H9 (cell line): Measurements from ENCODE around the gene SOD3. TPM values are rescaled to one million over a fixed set of nuclear protein-coding genes. Genes with fewer than 3 reads are reported as not detected.

ENCODE experiments used
- DNase-seq: peaks from one replicate; pipeline ENCODE4 v3.0.0-alpha.2; 2017
- H2AFZ ChIP-seq: one replicate; pipeline ENCODE4 v1.6.1; 2013; ENCODE audit warnings: mild to moderate bottlenecking, low read length, control low read depth, moderate library complexity
- H2AK5ac ChIP-seq: 2 replicates; pipeline ENCODE4 v1.6.1; 2013; ENCODE audit warnings: low read length, control low read depth, mixed read lengths; ENCODE audit not compliant: insufficient read length
- H2BK120ac ChIP-seq: one replicate; pipeline ENCODE4 v1.6.1; 2013; ENCODE audit warnings: low read depth, mild to moderate bottlenecking, low read length, control low read depth, inconsistent platforms; ENCODE audit not compliant: poor library complexity, severe bottlenecking
- H2BK12ac ChIP-seq: 2 replicates; pipeline ENCODE4 v1.6.1; 2013; ENCODE audit warnings: low read length, control low read depth, mixed read lengths, low read depth; ENCODE audit not compliant: insufficient read length
- H2BK15ac ChIP-seq: 2 replicates; pipeline ENCODE4 v1.6.1; 2013; ENCODE audit warnings: low read depth, low read length, control low read depth
- H2BK20ac ChIP-seq: one replicate; pipeline ENCODE4 v1.6.1; 2013; ENCODE audit warnings: low read depth, mild to moderate bottlenecking, low read length, control low read depth, inconsistent platforms; ENCODE audit not compliant: poor library complexity, severe bottlenecking
- H2BK5ac ChIP-seq: 2 replicates; pipeline ENCODE4 v1.6.1; 2013; ENCODE audit warnings: low read length, control low read depth, mixed read lengths; ENCODE audit not compliant: insufficient read length
- H3K14ac ChIP-seq: 2 replicates; pipeline ENCODE4 v1.6.1; 2013; ENCODE audit warnings: low read length, control low read depth; ENCODE audit not compliant: insufficient read depth
- H3K18ac ChIP-seq: 2 replicates; pipeline ENCODE4 v1.6.1; 2013; ENCODE audit warnings: low read depth, mild to moderate bottlenecking, mixed read lengths, low read length, control low read depth; ENCODE audit not compliant: insufficient read length
- H3K23ac ChIP-seq: 2 replicates; pipeline ENCODE4 v1.6.1; 2013; ENCODE audit warnings: low read length, control low read depth, mixed read lengths, low read depth; ENCODE audit not compliant: insufficient read length
- H3K23me2 ChIP-seq: 2 replicates; pipeline ENCODE4 v1.6.1; 2013; ENCODE audit warnings: low read depth, mild to moderate bottlenecking, mixed read lengths, low read length, control low read depth; ENCODE audit not compliant: insufficient read length, poor library complexity, severe bottlenecking
- H3K27ac ChIP-seq: 2 replicates; pipeline ENCODE4 v1.5.1; 2013; ENCODE audit warnings: low read length, control low read depth, mixed read lengths, low read depth; ENCODE audit not compliant: insufficient read length
- H3K27me3 ChIP-seq: 2 replicates; pipeline ENCODE4 v1.6.1; 2013; ENCODE audit warnings: low read length, control low read depth, inconsistent platforms; ENCODE audit not compliant: insufficient read depth
- H3K4ac ChIP-seq: 2 replicates; pipeline ENCODE4 v1.6.1; 2013; ENCODE audit warnings: low read depth, mild to moderate bottlenecking, control low read depth, inconsistent platforms, low read length, moderate library complexity
- H3K4me1 ChIP-seq: 2 replicates; pipeline ENCODE4 v1.6.1; 2013; ENCODE audit warnings: low read length, control low read depth, inconsistent platforms; ENCODE audit not compliant: insufficient read depth
- H3K4me2 ChIP-seq: 2 replicates; pipeline ENCODE4 v1.6.1; 2013; ENCODE audit warnings: low read length, control low read depth, mixed read lengths; ENCODE audit not compliant: insufficient read length, insufficient read depth
- H3K56ac ChIP-seq: 2 replicates; pipeline ENCODE4 v1.6.1; 2013; ENCODE audit warnings: low read depth, mild to moderate bottlenecking, mixed read lengths, low read length, control low read depth; ENCODE audit not compliant: insufficient read length
- H3K79me1 ChIP-seq: 2 replicates; pipeline ENCODE4 v1.6.1; 2013; ENCODE audit warnings: low read depth, mild to moderate bottlenecking, moderate library complexity, low read length, control low read depth, inconsistent platforms; ENCODE audit not compliant: insufficient read depth, poor library complexity, severe bottlenecking
- H3K79me2 ChIP-seq: 2 replicates; pipeline ENCODE4 v1.6.1; 2013; ENCODE audit warnings: low read length, control low read depth, inconsistent platforms; ENCODE audit not compliant: insufficient read depth
- H3K9ac ChIP-seq: 2 replicates; pipeline ENCODE4 v1.6.1; 2013; ENCODE audit warnings: low read length, control low read depth, mixed read lengths; ENCODE audit not compliant: insufficient read length; ENCODE audit errors: extremely low read depth
- H3K9me3 ChIP-seq: one replicate; pipeline ENCODE4 v1.6.1; 2013; ENCODE audit warnings: low read depth, low read length, inconsistent platforms; ENCODE audit not compliant: control insufficient read depth
- H3T11ph ChIP-seq: one replicate; pipeline ENCODE4 v1.6.1; 2013; ENCODE audit warnings: mild to moderate bottlenecking, low read length, control low read depth, inconsistent platforms
- H4K20me1 ChIP-seq: one replicate; pipeline ENCODE4 v1.6.1; 2013; ENCODE audit not compliant: control insufficient read depth, insufficient read length, insufficient read depth
- H4K5ac ChIP-seq: 2 replicates; pipeline ENCODE4 v1.6.1; 2013; ENCODE audit warnings: low read depth, mild to moderate bottlenecking, mixed read lengths, low read length, control low read depth; ENCODE audit not compliant: insufficient read length
- H4K8ac ChIP-seq: replicated peaks from 2 replicates; pipeline ENCODE4 v1.6.1; 2013; ENCODE audit warnings: low read length, control low read depth, mixed read lengths, low read depth; ENCODE audit not compliant: insufficient read length
- H4K91ac ChIP-seq: 2 replicates; pipeline ENCODE4 v1.6.1; 2013; ENCODE audit warnings: low read depth, mild to moderate bottlenecking, moderate library complexity, mixed read lengths, low read length, control low read depth; ENCODE audit not compliant: insufficient read length
- H3K27ac Mint-ChIP-seq, 3 experiments: 2 replicates in 2 of 3; 3 replicates in 1 of 3; pipeline ENCODE4 v1.8.0; 2020 to 2021; ENCODE audit warnings: mixed read lengths in 3 of 3, mild to moderate bottlenecking in 1 of 3, moderate library complexity in 1 of 3
- H3K27me3 Mint-ChIP-seq: 2 replicates; pipeline ENCODE4 v1.8.0; 2021; ENCODE audit warnings: low read depth, mild to moderate bottlenecking, moderate library complexity, mixed read lengths
- H3K36me3 Mint-ChIP-seq, 3 experiments: 2 replicates in 2 of 3; 3 replicates in 1 of 3; pipeline ENCODE4 v1.8.0; 2020 to 2021; ENCODE audit warnings: low read depth in 3 of 3, mixed read lengths in 3 of 3; ENCODE audit not compliant: insufficient read depth in 1 of 3
- H3K4me1 Mint-ChIP-seq, 2 experiments: 2 replicates each; pipeline ENCODE4 v1.8.0; 2020; ENCODE audit warnings: mixed read lengths in 2 of 2
- H3K4me3 Mint-ChIP-seq, 2 experiments: 2 replicates in 1 of 2; 3 replicates in 1 of 2; pipeline ENCODE4 v1.8.0; 2020 to 2021; ENCODE audit warnings: mild to moderate bottlenecking in 2 of 2, mixed read lengths in 2 of 2, moderate library complexity in 1 of 2
- H3K9me3 Mint-ChIP-seq, 2 experiments: 2 replicates in 1 of 2; 3 replicates in 1 of 2; pipeline ENCODE4 v1.8.0; 2020; ENCODE audit warnings: mild to moderate bottlenecking in 2 of 2, mixed read lengths in 2 of 2, moderate library complexity in 1 of 2
- CTCF ChIP-seq: fragments of 200-600 bp; sonication (generic); conservative IDR thresholded peaks from 3 replicates; pipeline ENCODE4 v1.8.0; 2021; ENCODE audit warnings: antibody characterized with exemption, mild to moderate bottlenecking
- WGBS: extraction: QIAGEN DNeasy Blood & Tissue Kit; methylation state at CpG from one replicate; pipeline ENCODE4 v1.1.7; 2013; ENCODE audit warnings: missing lambda C conversion rate, low lambda C conversion rate, mixed read lengths; ENCODE audit not compliant: insufficient read length; ENCODE audit errors: extremely low coverage; 5-methylcytosine and 5-hydroxymethylcytosine counted together
- total RNA-seq: library from RNA; stranded (reverse); gene quantifications from 2 replicates; pipeline ENCODE4 v1.2.1, GENCODE V29; 2021

The SOD3 gene
- total RNA-seq, 1 experiment from 2014 or later = 3.3 TPM

GRCh38 chr4:24753519-24753918 lies 41.9 kb upstream of the SOD3 start:
- H3K79me1 ChIP-seq = no peaks in the 10 kb centered on the region
- Mint-ChIP-seq H3K4me1 (no peaks in the 10 kb centered on the region), H3K36me3 (peaks cover 2 to 16% (median 5%) of the 10 kb centered on the region in 3 experiments; a peak in 5 of 7 replicates), H3K27ac (no peak overlapping the region), H3K27me3 (no peaks in the 10 kb centered on the region; the same call in none of the 2 replicates), H3K4me3 (no peak overlapping the region), H3K9me3 (peaks cover 12 to 17% of the 10 kb centered on the region in 2 experiments)
- H2BK120ac ChIP-seq = no peak overlapping the region
- no peak overlapping the region for H3K27ac ChIP-seq
- no peak overlapping the region for H3K14ac ChIP-seq
- WGBS = no CpG with 5 or more reads among the region's 1 CpG
- no peak overlapping the region for H2AK5ac ChIP-seq
- no peaks in the 10 kb centered on the region for H3K27me3 ChIP-seq
- H3K79me2 ChIP-seq = no peaks in the 10 kb centered on the region
- no peak overlapping the region for H3K4me2 ChIP-seq
- H3K18ac ChIP-seq = no peak overlapping the region
- no peak overlapping the region for H4K8ac ChIP-seq
- no peak overlapping the region for H2AFZ ChIP-seq
- H2BK12ac ChIP-seq = no peak overlapping the region
- H2BK20ac ChIP-seq = no peak overlapping the region
- no peak overlapping the region for H3K9ac ChIP-seq
- H3T11ph ChIP-seq = no peak overlapping the region
- no peaks in the 10 kb centered on the region for H3K23me2 ChIP-seq
- H3K9me3 ChIP-seq = no peaks in the 10 kb centered on the region
- DNase-seq = no peak
- H4K91ac ChIP-seq = no peak overlapping the region
- H2BK5ac ChIP-seq = no peak overlapping the region
- H3K56ac ChIP-seq = no peak overlapping the region
- H4K5ac ChIP-seq = no peak overlapping the region
- no peaks in the 10 kb centered on the region for H4K20me1 ChIP-seq
- no peak overlapping the region for H3K23ac ChIP-seq
- no peak overlapping the region for H3K4ac ChIP-seq
- H3K4me1 ChIP-seq = no peaks in the 10 kb centered on the region
- TF ChIP-seq CTCF = no peak
- H2BK15ac ChIP-seq = no peak overlapping the region
